Omental fat pad (tissue), 4 donors: ENCODE data around the gene XPO6. TPM values are rescaled to one million over a fixed set of nuclear protein-coding genes. Genes with fewer than 3 reads are reported as not detected.
A peak's percentile ranks its signal among the peaks of the same experiment; 100 is the strongest.

Source experiments
- ATAC-seq: fragments of 150-250 bp; one replicate; pipeline ENCODE4 v1.9.1; 2016; ENCODE audit warnings: mild to moderate bottlenecking, moderate library complexity; ENCODE audit not compliant: low FRiP score
- DNase-seq: peaks from one replicate; pipeline ENCODE4 v3.0.0-alpha.2; 2019; ENCODE audit warnings: low spot score
- CTCF ChIP-seq, 3 donors: fragments of 450-650 bp; IDR thresholded peaks; one replicate each; pipeline ENCODE4 v1.5.1; 2016 to 2017; ENCODE audit warnings: antibody characterized with exemption in 3 of 3, mild to moderate bottlenecking in 3 of 3, moderate library complexity in 2 of 3
- total RNA-seq, 4 donors: library from RNA; depleted of rRNA; stranded (reverse); fragments of >200 nt; gene quantifications; one replicate each; pipeline ENCODE4 v1.1.0, GENCODE V29; 2016

The XPO6 gene
- 100 to 1,000 TPM in 2 of 4 donors, 10 to 100 TPM in 2; 59.5 to 162 (median 118) TPM for total RNA-seq

GRCh38 chr16:28211758-28212531, at the start of gene XPO6:
XPO6 (minus strand) TSS chr16:28211965; CDS start chr16:28211368, 597 bp downstream.
- peak; percentile 91 for DNase-seq
- no peak for TF ChIP-seq CTCF (IDR thresholded peaks at IDR 0.05)
- ATAC-seq: peak; percentile 92

- DNase-seq (no peak), ATAC-seq (no peak)
- no peak for TF ChIP-seq CTCF (IDR thresholded peaks at IDR 0.05)
Measured at GRCh38 chr16:28260193-28260592, 48.4 kb upstream of the XPO6 start.

GRCh38 chr16:28259781-28260150, 48.0 kb upstream of the XPO6 start:
- TF ChIP-seq CTCF (IDR thresholded peaks at IDR 0.05): no peak
- ATAC-seq (no peak), DNase-seq (no peak)

- DNase-seq (no peak), ATAC-seq (no peak)
- no peak for TF ChIP-seq CTCF (IDR thresholded peaks at IDR 0.05)
Measured at GRCh38 chr16:28259091-28259780, 47.5 kb upstream of the XPO6 start.

GRCh38 chr16:28258567-28258966, 46.8 kb upstream of the XPO6 start:
- no peak for TF ChIP-seq CTCF (IDR thresholded peaks at IDR 0.05)
- no peak for DNase-seq
- no peak for ATAC-seq

- DNase-seq (no peak), ATAC-seq (no peak)
- TF ChIP-seq CTCF (IDR thresholded peaks at IDR 0.05): no peak
Measured at GRCh38 chr16:28257256-28257655, 45.5 kb upstream of the XPO6 start.

- ATAC-seq (no peak), DNase-seq (no peak)
- TF ChIP-seq CTCF (IDR thresholded peaks at IDR 0.05): no peak
Measured at GRCh38 chr16:28255838-28256237, 44.1 kb upstream of the XPO6 start.
